Heart left ventricle (tissue), 16 donors: ENCODE data around the gene TRAPPC12. TPM values are rescaled to one million over a fixed set of nuclear protein-coding genes. Genes with fewer than 3 reads are reported as not detected.
"Not testable (repeated sequence)": the region's sequence is repeated elsewhere in the genome, so short reads cannot be mapped to it uniquely, and the experiment has no call there.

Experiments used
- ATAC-seq, 4 donors: fragments of 200-7000 bp; cut with Tn5 transposase; one replicate each; pipeline ENCODE4 v1.9.1; 2020 to 2022; ENCODE audit warnings: moderate library complexity in 4 of 4, mild to moderate bottlenecking in 3 of 4, moderate number of reproducible peaks in 1 of 4
- DNase-seq, 5 donors: peaks; one replicate each; pipeline ENCODE4 v3.0.0-alpha.2; 2020
- H3K27ac ChIP-seq, 12 donors: fragments of 200-600 bp; sonication (generic) in 4 of 12; one replicate each; pipeline versions ENCODE4 v1.5.0 to v1.8.0; 2016 to 2022; ENCODE audit warnings: mild to moderate bottlenecking in 2 of 12
- H3K27me3 ChIP-seq, 9 donors: fragments of 200-600 bp; sonication (generic) in 2 of 9; one replicate each; pipeline versions ENCODE4 v1.5.1 to v1.8.0; 2016 to 2022; ENCODE audit warnings: mild to moderate bottlenecking in 3 of 9
- H3K36me3 ChIP-seq, 9 donors: fragments of 200-600 bp; sonication (generic) in 2 of 9; one replicate each; pipeline versions ENCODE4 v1.5.0 to v1.8.0; 2018 to 2022; ENCODE audit warnings: mild to moderate bottlenecking in 2 of 9
- H3K4me1 ChIP-seq, 12 donors: fragments of 200-600 bp; sonication (generic) in 4 of 12; one replicate each; pipeline versions ENCODE4 v1.5.0 to v1.8.0; 2016 to 2022; ENCODE audit warnings: mild to moderate bottlenecking in 3 of 12
- H3K4me3 ChIP-seq, 12 donors: fragments of 200-600 bp; sonication (generic) in 4 of 12; one replicate each; pipeline versions ENCODE4 v1.5.0 to v1.8.0; 2017 to 2022; ENCODE audit warnings: mild to moderate bottlenecking in 9 of 12, moderate library complexity in 4 of 12
- H3K9me3 ChIP-seq, 12 donors: fragments of 200-600 bp; sonication (generic) in 4 of 12; one replicate each; pipeline versions ENCODE4 v1.5.0 to v1.8.0; 2016 to 2022; ENCODE audit warnings: mild to moderate bottlenecking in 1 of 12
- CTCF ChIP-seq, 12 donors: fragments of 200-600 bp; sonication (generic) in 4 of 12; IDR thresholded peaks; one replicate each; pipeline versions ENCODE4 v1.5.0 to v1.8.0; 2018 to 2022; ENCODE audit warnings: antibody characterized with exemption in 12 of 12, mild to moderate bottlenecking in 5 of 12
- POLR2A ChIP-seq, 2 donors: fragments of 450-650 bp; IDR thresholded peaks; one replicate each; pipeline ENCODE4 v1.6.1; 2017; ENCODE audit warnings: antibody characterized with exemption in 2 of 2, mild to moderate bottlenecking in 2 of 2, moderate library complexity in 2 of 2
- WGBS, 4 donors: extraction: QIAGEN DNeasy Blood & Tissue Kit in 2 of 4; methylation state at CpG; one replicate each; pipeline versions ENCODE4 v1.1.5 to v1.1.7; 2013 to 2018; 5-methylcytosine and 5-hydroxymethylcytosine counted together
- intact Hi-C, 10 donors: fragments of 100-400 bp; cut with DNase I; formaldehyde crosslinking; loops; one replicate each; pipeline versions ENCODE4 v1.11.1 to v1.14.2; 2022
- polyA plus RNA-seq, 2 donors: library from polyadenylated mRNA; stranded (reverse); fragments of 200-250 nt; gene quantifications; one replicate each; pipeline ENCODE4 v1.2.3, GENCODE V29; 2013
- total RNA-seq, 9 donors: library from RNA; depleted of rRNA in 2 of 9; stranded (reverse); fragments of >200 nt in 2 of 9; fragmentation: NEBNext Ultra II Directional in 3 of 9; extraction: Animal tissue kit (Norgen Biotek cat#: 25700) in 3 of 9; gene quantifications; one replicate each; pipeline versions ENCODE4 v1.1.0 to v1.2.4, GENCODE V29; 2016 to 2023
- donor health status: ischemic (EF 13 %, LVEDD 7.1; RV severe dilation, severe dysfunction).
- donor health status: healthy with polysubstance abuse.
- donor health status: DM: no; HTN: yes; CAD: no.
- donor health status: DM: no; HTN: no; CAD: no.
- donor health status: ischemic (EF 25% LVEDD 6.9; RV normal size, moderate dysfunction).
- donor health status: ischemic (EF 25% LVEDD 5.7; RV mildly dilated, moderate dysfunction).
- donor health status: healthy.
- donor health status: DM: yes; HTN: yes; CAD: no.
- donor health status: ischemic (EF 35%, LVEDD 5.7; RV mildly dilated, moderate dysfunction).
- donor health status: nonischemic (EF 11% LVEDD 7.7; RV severe dilation, severe dysfunction).
- donor health status: DM: yes; HTN: yes; CAD: no.
- donor health status: PGD.
- donor health status: ischemic (EF 29% LVEDD 5.4; RV normal size, mild dysfunction).
- donor health status: nonischemic (EF 23%, LVEDD 6.1; RV moderate dilation, normal function).

The TRAPPC12 gene
- total and polyA plus RNA-seq, 11 donors: 70.3 to 142 (median 88.2) TPM

- no peaks in the 10 kb centered on the region for H3K27me3 ChIP-seq
- peaks cover 0 to 20% (median 6%) of the 10 kb centered on the region in 9 donors for H3K36me3 ChIP-seq
- intact Hi-C loops: no loop called here
- H3K4me3 ChIP-seq: no peak overlapping the region
- no peak for ATAC-seq
- TF ChIP-seq CTCF (IDR thresholded peaks at IDR 0.05): no peak
- TF ChIP-seq POLR2A (IDR thresholded peaks at IDR 0.05): no peak
- H3K4me1 ChIP-seq: peaks cover 0 to 7% (median 0%) of the 10 kb centered on the region in 12 donors
- 76 to 91% (median 81%) methylated on average over 2 of the region's 2 CpGs for WGBS, 4 donors
- H3K27ac ChIP-seq: no peak overlapping the region
- DNase-seq: no peak
- H3K9me3 ChIP-seq: peaks cover 0 to 6% (median 0%) of the 10 kb centered on the region in 12 donors
Observed at GRCh38 chr2:3356799-3357198, 22.7 kb upstream of the TRAPPC12 start.

- DNase-seq, H3K4me1 ChIP-seq, H3K27ac ChIP-seq, H3K9me3 ChIP-seq, H3K4me3 ChIP-seq, ATAC-seq, intact Hi-C loops, H3K27me3 ChIP-seq: not testable (repeated sequence)
- WGBS, 4 donors: 90 to 93% (median 92%) methylated on average over 2 of the region's 2 CpGs
- peaks cover 0 to 18% (median 6%) of the 10 kb centered on the region in 9 donors for H3K36me3 ChIP-seq
Observed at GRCh38 chr2:3357446-3357845, 22.0 kb upstream of the TRAPPC12 start.

GRCh38 chr2:3357926-3358325 lies 21.6 kb upstream of the TRAPPC12 start:
- H3K36me3 ChIP-seq: peaks cover 0 to 13% (median 4%) of the 10 kb centered on the region in 9 donors
- H3K27me3 ChIP-seq: no peaks in the 10 kb centered on the region
- TF ChIP-seq POLR2A (IDR thresholded peaks at IDR 0.05) (no peak), CTCF (IDR thresholded peaks at IDR 0.05) (no peak)
- H3K27ac ChIP-seq: no peak overlapping the region
- DNase-seq: no peak
- intact Hi-C loops: no loop called here
- no peak for ATAC-seq
- H3K9me3 ChIP-seq: no peaks in the 10 kb centered on the region
- H3K4me3 ChIP-seq: no peak overlapping the region
- H3K4me1 ChIP-seq: peaks cover 0 to 11% (median 0%) of the 10 kb centered on the region in 12 donors
- 90 to 97% (median 94%) methylated on average over 8 of the region's 8 CpGs for WGBS, 4 donors

GRCh38 chr2:3361518-3362389 lies 17.7 kb upstream of the TRAPPC12 start:
- ATAC-seq (peak in 1 of 4 donors; percentile 31), DNase-seq (no peak)
- 92 to 95% (median 93%) methylated on average over 17 of the region's 17 CpGs for WGBS, 4 donors
- TF ChIP-seq CTCF (IDR thresholded peaks at IDR 0.05) (no peak), POLR2A (IDR thresholded peaks at IDR 0.05) (no peak)
- Histone ChIP-seq H3K36me3 (no peaks in the 10 kb centered on the region), H3K9me3 (no peaks in the 10 kb centered on the region), H3K27ac (no peak overlapping the region), H3K4me3 (no peak overlapping the region), H3K4me1 (peaks cover 0 to 13% (median 0%) of the 10 kb centered on the region in 12 donors), H3K27me3 (no peaks in the 10 kb centered on the region)
- intact Hi-C loops: no loop called here
